ENCODE measurements around the gene MSI2. TPM values are rescaled to one million over a fixed set of nuclear protein-coding genes. Genes with fewer than 3 reads are reported as not detected.

The MSI2 gene
- total and polyA plus RNA-seq, 7 donors = 12.6 to 25.8 (median 21.3) TPM

DNA sequence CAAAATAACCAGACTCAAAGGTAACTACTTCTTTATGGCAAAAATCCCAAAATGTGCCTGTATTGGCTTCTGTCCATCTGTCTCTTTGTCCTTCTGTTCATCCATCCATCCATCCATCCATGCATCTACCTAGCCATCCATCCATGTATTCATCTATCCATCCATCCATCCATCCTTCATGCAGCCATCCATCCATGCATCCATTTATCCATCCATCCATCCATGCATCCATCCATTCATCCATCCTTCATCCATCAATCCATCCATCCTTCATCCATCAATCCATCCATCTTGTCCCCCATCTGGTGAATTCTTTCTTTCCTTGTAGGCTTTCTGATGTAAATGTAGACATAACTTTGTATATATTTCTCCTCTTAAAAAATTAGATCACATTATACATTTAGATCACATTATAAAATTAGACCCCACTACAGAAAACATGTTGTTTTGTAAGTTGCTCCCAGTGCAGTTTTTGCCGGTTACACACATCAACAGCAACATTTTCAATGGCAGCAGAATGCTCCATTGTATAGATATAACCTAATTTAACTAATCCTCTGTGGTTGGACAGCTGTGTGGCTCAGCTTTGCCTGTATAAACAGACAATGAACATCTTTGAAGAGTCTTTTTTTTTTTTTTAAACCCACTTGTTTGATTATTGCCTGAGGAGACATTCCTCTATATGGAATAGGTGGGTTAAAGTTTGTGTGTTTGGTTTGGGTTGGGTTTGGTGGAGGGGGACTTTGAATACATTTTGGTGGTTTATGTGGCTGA, 72.0 kb downstream of the MSI2 start:
- DNase-seq = no peak
- H3K4me1 ChIP-seq = peaks cover 0 to 15% (median 8%) of the 10 kb centered on the region in 4 donors
- 74 to 89% methylated on average over 1 of the region's 1 CpG for WGBS, 2 donors
- H3K36me3 ChIP-seq = no peaks in the 10 kb centered on the region
- TF ChIP-seq POLR2AphosphoS5 (IDR thresholded peaks at IDR 0.05) (no peak), CTCF (IDR thresholded peaks at IDR 0.05) (no peak), EP300 (IDR thresholded peaks at IDR 0.05) (no peak)
- intact Hi-C loops (cut with DNase I) = no loop called here
- H3K4me3 ChIP-seq = no peak overlapping the region
- H3K27ac ChIP-seq = no peak overlapping the region
- no peaks in the 10 kb centered on the region for H3K9me3 ChIP-seq
- no peaks in the 10 kb centered on the region for H3K27me3 ChIP-seq

- H3K36me3 ChIP-seq = no peaks in the 10 kb centered on the region
- TF ChIP-seq CTCF (IDR thresholded peaks at IDR 0.05) = no peak
- no peak for TF ChIP-seq POLR2AphosphoS5 (IDR thresholded peaks at IDR 0.05)
- H3K27ac ChIP-seq = peak overlapping the region; percentile 31 to 50 (median 42)
- H3K4me3 ChIP-seq = no peak overlapping the region
- DNase-seq = no peak
- H3K4me1 ChIP-seq = peaks cover 0 to 15% (median 8%) of the 10 kb centered on the region in 4 donors
- intact Hi-C loops (cut with DNase I) = no loop called here
- WGBS, 2 donors = 85 to 89% methylated on average over 9 of the region's 9 CpGs
- no peaks in the 10 kb centered on the region for H3K9me3 ChIP-seq
- H3K27me3 ChIP-seq = no peaks in the 10 kb centered on the region
These were observed 73.3 kb downstream of the MSI2 start for GRCh38 chr17:57329380-57330214.

DNA sequence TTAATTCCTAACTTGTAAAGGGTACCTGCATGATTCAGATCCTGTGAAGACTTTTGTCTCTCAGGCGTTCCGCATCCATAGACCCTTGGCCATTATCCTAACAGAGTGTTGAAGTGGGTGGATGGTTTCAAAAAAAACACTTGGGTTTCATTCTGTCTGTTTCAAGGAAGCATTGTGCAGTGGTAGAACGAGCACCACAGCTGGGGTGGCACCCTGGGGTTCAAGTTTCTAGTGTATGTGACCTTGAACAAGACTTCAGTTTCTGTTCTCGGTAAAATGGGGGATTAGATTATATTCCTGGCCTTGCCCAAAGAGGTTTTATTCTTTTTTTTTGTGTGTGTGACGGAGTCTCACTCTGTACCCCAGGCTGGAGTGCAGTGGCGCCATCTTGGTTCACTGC, 74.3 kb downstream of the MSI2 start:
- peak overlapping the region in 3 of 4 donors; percentile 37 to 50 (median 48) for H3K27ac ChIP-seq
- TF ChIP-seq POLR2A (IDR thresholded peaks at IDR 0.05) = no peak
- no peak for TF ChIP-seq CTCF (IDR thresholded peaks at IDR 0.05)
- no peak for TF ChIP-seq POLR2AphosphoS5 (IDR thresholded peaks at IDR 0.05)
- no peak for TF ChIP-seq EP300 (IDR thresholded peaks at IDR 0.05)
- no peaks in the 10 kb centered on the region for H3K9me3 ChIP-seq
- H3K4me3 ChIP-seq = no peak overlapping the region
- no peaks in the 10 kb centered on the region for H3K36me3 ChIP-seq
- H3K27me3 ChIP-seq = no peaks in the 10 kb centered on the region
- WGBS, 2 donors = 96% methylated on average over 6 of the region's 6 CpGs
- DNase-seq = no peak
- H3K4me1 ChIP-seq = peaks cover 0 to 15% (median 8%) of the 10 kb centered on the region in 4 donors
- intact Hi-C loops (cut with DNase I) = no loop called here

DNA sequence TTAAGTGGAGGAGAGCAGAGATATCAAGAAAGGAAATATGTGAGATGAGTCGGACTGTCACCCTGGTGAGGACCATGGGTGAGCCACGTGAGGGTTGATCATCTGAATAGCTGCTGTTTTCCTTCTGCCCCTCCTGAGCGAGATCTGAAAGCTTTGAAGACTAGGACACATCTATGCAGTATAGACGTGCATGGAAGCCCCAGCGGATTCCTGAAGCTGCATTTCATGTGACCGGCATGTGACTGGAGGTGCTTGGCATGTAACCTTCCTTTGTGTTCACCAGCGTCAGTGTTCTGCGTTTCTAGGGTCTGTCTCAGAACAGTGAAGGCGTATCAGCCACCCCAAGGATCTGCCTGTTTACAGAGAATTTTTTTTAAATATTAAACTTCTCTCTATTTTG, 75.1 kb downstream of the MSI2 start:
- Histone ChIP-seq H3K27ac (no peak overlapping the region), H3K4me1 (peaks cover 0 to 15% (median 8%) of the 10 kb centered on the region in 4 donors)

More for the DNA sequence above, 75.1 kb downstream of the MSI2 start:
- DNase-seq = no peak
- TF ChIP-seq EP300 (IDR thresholded peaks at IDR 0.05) (no peak), POLR2AphosphoS5 (IDR thresholded peaks at IDR 0.05) (no peak), CTCF (IDR thresholded peaks at IDR 0.05) (no peak), POLR2A (IDR thresholded peaks at IDR 0.05) (no peak)
- 93 to 96% methylated on average over 9 of the region's 9 CpGs for WGBS, 2 donors
- H3K27me3 ChIP-seq = no peaks in the 10 kb centered on the region
- no peaks in the 10 kb centered on the region for H3K9me3 ChIP-seq
- no peak overlapping the region for H3K4me3 ChIP-seq
- H3K36me3 ChIP-seq = no peaks in the 10 kb centered on the region
- intact Hi-C loops (cut with DNase I) = no loop called here

Data from sigmoid colon (tissue), 7 donors.